Stimulated activated CD8-positive, alpha-beta memory T cell treated with anti-CD3 and anti-CD28 coated beads, Interleukin-2, amount 100 ng/mL, for 48 hours (primary cell): ENCODE results near the gene SOHLH2.
A peak's percentile ranks its signal among the peaks of the same experiment; 100 is the strongest.

ENCODE experiments used
- DNase-seq, 2 donors: peaks; one replicate each; pipeline ENCODE4 v3.0.0-alpha.2; 2020; ENCODE audit warnings: low read depth in 2 of 2

Gene SOHLH2

DNA sequence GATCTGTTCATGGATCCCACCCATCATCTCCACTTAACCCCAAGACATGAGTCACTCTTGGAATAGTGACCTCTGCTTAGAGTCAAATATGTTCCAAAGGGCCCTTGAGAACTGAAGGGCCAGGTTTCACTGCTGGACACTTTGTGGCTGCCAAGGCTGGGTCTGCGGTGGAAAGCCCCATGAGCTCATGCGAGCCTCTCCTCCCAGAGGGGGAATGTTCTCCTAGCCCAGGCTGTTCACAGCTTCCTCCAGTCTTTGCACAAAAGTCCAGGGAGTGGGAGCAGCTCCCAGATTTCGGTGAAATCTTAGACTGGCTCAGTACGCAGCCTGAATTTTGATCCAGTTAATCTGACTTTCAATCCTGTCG is 82.4 kb downstream of the SOHLH2 start:
- no peak for DNase-seq

DNA sequence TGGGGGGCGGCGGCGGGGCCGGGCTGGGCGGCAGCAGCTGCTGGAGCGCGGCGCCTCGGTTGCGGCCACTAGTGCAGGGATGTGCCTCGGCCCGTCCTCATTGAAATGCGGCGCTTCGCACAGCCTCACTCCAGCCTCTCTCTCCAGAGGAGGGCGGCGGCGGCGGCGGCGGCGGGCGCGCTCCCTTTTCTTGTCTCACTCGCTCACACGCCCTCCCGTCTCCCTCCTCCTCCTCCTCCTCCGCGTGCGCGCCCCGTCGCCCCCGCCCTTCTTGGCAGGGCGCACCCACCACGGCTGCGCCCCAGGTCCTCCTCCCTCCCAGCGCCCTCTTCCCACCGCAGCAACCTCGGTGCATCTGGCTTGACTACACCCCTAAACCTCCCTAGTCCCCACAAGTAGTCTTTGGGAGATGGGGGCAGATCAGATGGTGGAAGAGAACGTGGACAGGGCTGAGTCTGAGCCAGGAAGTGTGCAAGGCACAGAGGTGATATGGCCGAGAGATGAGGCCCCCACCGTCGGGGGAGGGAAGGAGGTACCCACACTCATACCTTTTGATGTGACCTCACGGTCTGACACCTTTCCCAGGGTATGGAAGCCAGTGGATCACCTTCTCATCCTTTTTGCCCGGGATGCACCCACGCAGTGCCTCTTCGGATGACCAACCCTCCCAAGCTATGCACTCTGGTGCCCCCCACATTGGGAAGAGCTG is 83.0 kb downstream of the SOHLH2 start, which contains the start of gene DCLK1:
DCLK1 (minus strand) TSS at position 161 of the 709 bp plus-strand sequence.
- peak in 1 of 2 donors; percentile 1 for DNase-seq

DNA sequence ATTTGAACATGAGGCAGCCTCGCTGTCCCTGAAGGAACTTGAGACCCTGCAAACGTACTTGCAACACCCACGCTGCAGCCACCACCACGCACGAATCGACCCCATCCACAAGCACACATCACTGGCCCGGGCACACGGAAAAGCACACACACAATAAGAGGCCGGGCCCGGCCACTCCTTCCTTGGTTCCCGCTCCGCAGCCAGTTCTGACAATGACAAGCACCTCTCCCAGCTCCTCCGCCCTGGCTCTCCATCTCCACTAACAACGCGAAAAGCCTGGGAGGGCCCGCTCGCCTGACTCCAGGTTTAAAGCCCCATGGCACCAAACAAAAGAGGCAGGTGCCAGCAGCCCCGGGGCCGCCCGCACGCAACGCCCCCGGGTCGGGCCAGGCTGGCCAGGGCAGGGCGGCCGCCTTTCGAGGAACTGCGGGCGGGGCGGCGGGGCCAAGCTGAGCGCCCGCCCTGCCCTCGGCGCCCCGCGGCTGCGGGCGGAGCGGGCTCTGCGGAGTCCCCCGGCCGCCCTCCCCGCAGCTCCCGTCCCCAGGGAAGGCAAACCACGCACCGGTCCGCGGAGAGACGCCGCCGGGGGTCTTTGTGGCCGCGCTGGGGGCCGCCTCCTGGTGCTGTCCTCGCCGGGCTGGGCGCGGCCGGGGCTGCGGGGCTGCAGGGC is 83.7 kb downstream of the SOHLH2 start:
- DNase-seq = no peak

DNA sequence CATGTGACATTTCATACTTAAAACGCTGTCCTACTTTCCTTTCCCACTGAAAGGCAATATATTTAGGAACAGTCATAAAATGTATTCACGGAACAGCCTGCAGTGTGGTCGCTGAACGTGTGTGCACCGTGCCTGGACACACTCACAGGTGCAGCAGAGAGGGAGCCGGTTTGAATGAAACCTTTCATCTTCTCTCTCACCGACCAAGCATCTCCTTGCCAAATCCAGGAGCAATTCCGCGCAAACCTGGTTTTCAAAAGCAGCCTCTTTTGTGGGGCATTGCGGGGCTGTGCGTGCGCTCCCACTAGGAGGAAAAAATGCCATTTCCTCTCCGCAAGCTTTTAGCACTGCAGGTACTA is 84.2 kb downstream of the SOHLH2 start:
- DNase-seq = no peak

DNA sequence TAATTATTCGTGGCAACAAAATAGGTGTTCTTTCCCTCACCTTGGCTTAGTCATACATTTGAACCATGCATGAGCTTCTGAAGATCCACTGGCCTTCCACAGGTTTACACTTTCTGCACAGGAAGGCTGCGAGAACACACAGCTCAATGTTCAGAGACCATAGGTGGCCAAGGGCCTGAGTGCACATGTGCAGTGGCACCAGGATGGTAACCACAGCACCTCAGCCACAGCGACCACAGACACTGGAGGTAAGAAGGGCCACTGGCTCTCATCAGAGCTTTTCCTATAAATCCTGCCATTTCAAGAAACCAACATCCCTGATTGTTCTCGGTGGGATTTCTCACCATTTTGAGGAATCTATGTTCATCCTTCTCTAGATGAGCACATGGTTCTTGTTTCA is 84.8 kb downstream of the SOHLH2 start:
- DNase-seq = no peak

DNA sequence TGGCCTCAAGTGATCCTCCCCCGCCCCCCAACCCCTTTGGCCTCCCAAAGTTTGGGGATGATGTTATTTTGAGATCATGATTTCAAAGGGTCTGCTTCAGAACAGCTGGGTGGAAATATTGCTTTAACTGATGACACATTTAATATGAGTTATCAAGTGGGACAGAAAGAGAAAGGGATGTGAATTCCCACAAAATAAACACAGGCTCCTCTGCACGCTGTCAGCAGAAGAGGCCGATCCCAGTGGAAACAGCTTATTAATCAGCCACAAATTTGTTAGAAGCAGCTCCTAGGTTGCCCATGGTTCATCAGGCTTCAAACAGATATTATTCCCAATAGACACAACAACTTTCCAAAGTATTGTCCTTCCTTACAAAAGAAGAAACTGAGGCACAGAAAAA is 87.9 kb downstream of the SOHLH2 start:
- no peak for DNase-seq

DNA sequence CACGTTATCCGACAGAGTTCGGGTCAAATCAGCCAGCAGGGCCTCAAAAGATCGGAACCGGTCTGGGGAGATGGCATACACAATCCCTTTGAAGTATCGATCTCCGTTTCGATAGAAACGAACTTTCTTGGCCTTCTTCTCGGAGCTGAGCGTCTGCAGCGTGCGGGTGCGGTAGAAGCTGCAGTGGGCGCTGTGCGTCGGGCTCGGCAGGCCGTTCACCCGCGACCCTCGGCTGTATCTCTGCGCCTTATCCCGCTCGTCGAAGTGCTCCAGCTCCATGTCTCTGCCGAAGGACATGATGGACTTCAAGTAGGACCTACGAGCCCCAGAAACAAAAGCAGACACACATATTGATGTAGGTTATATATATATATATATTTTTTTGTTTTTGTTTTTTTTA is 88.5 kb downstream of the SOHLH2 start:
- DNase-seq = no peak

GRCh38 chr13:36124236-36124822 is 90.0 kb downstream of the SOHLH2 start:
- DNase-seq = no peak
